GM21423 (cell line): ENCODE results near the gene IL22.
"Not testable (repeated sequence)": the region's sequence is repeated elsewhere in the genome, so short reads cannot be mapped to it uniquely, and the experiment has no call there.

Source experiments
- ATAC-seq: cut with Tn5 transposase; IDR thresholded peaks from one replicate; pipeline ENCODE4 v1.9.1; 2021; ENCODE audit warnings: mild to moderate bottlenecking, moderate library complexity; ENCODE audit not compliant: unreplicated experiment

The IL22 gene

DNA sequence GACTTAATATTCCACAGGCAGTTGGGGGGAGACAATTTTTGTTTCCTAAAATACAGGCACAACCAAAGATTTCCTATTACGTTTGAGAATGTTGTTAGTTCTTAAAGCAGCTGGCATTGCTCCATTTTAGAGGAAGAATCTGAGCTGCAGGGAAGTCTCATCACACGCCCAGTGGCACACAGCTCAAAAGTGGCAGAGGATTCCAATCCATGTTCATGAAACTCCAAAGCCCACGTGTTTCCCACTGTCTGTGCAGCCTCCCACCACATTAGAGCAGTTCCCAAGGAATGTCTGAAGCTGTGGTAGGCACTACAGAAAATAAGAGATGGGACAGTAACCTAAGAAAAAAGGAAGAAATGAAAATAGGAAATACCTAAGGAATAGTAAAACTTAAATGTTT, 21.7 kb downstream of the IL22 start:
- ATAC-seq = no peak

DNA sequence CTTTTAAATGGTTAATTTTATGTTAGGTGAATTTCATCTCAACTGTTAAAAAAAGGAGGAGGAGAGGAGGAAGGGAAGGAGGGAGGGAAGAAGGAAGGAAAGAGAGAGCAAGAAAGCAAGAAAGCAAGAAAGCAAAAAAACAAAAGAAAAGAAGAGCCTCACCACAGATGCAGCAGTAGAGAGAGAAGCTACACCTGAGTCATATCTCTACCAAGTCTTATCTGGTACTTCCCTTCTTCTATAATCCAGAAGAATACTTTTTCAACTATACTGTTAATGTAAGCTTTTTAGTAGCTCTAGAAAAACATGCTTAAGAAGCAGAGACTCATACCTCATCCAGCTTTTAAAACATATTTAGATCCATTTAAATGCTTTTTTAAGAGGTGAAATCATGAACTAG, 22.2 kb downstream of the IL22 start:
- ATAC-seq = no peak

DNA sequence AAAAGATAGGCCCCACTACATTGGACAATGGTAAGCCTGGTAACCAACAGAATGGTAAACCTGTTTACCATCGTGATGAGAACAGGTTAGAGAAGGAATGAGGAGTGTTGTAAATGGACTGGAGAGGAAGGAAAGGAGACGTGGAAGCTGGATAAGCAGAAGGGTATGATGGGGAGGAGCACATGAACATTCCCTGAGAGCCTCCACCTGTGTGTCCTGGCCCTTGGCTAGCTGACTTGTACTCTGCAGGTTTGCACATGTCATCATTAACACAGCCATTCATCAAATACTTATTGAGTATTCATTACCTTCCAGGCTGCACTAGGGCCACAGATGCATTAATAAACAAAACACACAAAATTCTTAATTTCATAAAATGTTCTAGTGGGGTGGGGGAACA, 23.4 kb downstream of the IL22 start:
- ATAC-seq = no peak

DNA sequence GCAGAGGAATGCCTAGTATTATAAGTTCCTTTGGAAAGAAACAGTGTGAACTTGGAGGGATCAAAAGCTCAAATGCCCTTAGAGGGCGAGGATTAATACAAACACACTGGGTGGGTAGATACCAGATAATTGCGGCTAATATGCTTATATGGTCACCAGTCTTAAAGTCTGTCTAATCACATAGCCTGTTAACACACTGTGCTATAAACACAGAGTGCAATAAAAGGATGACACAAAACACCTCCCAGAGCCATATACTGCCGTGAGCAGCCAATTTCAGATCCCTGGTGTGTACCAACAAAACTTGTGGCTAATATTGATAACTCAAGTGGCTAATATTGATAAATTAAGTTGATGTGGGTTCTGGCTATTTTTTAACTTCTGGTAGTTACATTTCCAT, 26.0 kb downstream of the IL22 start:
- ATAC-seq = no peak

DNA sequence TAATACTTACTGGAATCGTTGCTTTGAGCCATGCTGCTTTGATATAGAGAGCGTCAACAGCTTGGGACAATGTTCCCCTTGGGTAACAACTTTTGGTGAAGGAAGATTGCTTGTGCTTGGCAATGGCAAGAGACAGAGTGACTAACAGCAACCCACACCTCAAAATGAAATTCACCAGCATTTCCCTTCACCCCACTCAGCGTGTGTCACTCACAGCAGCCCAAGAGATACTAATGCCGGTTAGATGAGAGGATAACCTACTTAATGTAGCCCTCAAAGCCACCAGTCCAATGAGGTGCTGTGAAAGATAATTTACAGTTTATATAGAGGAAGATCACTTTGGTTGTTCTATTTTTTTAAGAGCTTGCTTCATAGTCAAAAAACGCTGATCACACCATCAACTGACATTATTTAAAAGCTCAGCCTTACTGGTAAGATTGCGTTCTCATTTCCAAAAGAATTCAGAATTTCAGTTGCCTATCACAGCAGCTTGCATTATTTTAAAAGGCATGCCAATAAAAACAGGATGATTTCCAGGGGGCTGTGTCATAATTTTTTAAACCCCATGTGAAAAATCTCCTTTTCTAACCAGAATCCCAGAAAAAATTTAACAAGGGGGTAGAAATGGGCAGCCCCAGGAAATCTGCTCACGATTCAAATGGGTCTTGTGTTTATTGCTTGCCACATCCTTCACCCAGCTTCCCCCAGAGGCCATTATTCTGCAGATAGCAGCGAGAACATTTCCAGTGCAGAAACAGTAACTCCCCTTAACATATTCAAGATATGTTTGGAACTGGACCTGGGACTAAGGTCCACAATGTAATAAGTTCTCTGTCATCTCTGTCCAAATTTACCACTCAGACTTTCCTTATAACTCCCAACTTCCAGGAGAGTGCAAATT, 27.6 kb downstream of the IL22 start, which contains the start of gene IL26:
TSS of gene IL26 (minus strand) at position 235 of the 901 bp plus-strand sequence. CDS start at position 181, 54 bp downstream.
- ATAC-seq = no peak

DNA sequence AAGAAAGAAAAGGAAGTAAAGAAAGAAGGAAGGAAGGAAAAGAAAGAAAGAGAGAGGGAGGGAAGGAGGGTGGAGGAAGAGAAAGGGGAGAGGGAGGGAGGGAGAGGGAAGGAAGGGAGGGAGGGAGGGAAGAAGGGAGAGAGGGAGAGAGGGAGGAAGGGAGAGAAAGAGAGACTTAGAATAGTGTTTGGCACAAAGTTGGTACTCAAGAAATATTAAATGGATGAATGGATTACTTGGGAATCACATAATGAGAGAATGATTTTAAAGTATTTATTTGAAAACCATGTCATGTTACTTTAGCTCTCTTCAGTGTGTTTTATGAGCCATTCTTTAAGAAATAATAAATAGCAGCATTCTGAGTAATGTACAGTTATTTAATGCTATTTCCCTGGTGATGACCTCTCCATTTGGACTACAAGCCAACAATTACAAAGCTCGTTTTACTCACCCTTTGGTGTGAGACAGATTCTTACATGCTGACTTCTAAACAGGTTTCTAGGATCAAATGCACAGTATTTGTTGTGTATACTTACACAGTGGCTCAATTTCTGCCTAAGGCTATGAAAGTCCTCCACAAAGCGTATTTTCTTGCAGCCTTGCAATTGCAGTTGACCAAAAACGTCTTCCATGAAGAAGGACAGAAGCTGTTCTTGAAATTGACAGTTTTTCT, 28.7 kb downstream of the IL22 start:
- ATAC-seq = no peak

DNA sequence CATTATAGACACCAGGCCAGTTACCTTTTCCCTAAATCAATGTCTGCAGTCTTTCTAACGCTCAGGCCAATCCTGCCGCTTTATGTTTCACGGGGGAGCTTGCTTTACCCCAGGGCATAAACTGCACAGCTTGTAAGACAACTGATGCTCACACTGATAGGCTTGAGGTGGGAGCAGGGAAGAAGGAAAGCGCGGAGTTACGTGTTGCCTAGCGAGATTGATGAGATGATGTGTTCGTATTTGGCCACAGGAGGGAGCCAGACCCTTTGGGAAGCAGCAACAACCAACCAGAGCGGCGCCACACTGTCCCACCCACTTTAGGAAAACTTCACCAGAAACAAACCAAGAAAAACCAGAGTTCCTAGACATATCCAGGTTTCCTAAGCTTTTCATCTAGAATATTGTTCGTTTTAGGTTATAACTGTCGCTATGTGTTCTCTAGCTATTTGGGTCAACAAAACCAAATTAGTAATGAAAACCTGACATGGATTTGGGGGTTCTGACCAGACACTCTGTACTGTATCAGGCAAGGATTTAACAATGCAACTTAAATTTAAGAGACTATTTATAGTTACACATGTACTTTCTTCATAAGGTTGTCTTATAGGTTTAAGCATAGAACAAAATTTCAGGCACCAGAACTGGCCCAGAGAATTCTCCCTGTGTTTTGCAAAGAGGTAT, 30.2 kb downstream of the IL22 start:
- ATAC-seq = peak; percentile 93

DNA sequence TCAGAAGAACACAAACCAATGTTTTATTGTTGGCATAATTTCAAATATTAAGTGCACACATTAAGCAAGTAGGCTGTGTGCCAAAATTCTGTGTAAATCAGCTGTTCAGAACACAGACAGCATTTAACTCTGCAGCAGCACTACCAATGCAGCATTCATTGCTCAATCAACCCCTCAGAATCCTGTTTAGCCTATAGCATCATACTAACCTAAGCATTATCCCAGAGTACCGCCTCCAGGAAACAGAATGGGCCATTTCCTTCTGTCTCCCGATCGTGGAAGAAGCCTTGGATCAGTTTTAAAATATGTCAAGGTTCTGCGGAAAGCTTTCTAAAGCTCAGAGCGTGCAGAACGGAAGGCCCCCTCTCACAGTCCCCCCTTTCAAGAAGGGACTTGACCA, 31.1 kb downstream of the IL22 start:
- no peak for ATAC-seq

DNA sequence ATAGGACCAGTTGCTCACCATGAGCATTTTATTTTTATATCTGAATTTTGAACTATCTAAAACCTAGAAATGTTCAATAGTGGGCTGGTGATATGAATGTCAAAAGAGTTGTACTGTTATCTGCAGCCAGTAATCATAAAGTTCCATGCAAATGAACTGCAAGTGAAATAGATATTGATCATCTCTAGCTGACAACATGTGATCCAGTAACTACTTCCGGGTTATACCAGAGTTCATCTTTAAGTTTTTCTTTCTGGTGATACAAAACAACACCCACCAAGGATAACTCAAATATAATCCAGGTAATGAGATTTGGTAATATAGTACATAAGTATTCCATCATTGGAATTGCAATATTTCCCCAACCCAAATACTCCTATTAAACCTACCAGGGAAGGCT, 31.9 kb downstream of the IL22 start:
- ATAC-seq = no peak

DNA sequence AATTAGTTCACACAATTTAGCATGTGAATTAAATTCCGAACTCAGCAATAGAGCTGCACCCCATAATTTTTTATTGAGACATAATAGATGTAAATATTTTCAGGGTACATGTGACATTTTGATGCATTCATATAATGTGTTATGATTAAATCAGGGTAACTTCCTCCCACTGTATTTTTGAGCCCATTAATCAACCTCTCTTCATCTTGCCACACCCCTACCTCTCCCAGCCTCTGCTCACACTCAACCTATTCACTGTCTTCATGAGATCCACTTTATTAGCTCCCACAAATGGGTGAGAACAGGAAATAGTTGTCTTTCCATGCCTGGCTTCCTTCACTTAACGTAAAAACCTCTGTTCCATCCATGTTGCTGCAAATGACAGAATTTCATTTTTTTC, 42.5 kb downstream of the IL22 start:
- no peak for ATAC-seq

DNA sequence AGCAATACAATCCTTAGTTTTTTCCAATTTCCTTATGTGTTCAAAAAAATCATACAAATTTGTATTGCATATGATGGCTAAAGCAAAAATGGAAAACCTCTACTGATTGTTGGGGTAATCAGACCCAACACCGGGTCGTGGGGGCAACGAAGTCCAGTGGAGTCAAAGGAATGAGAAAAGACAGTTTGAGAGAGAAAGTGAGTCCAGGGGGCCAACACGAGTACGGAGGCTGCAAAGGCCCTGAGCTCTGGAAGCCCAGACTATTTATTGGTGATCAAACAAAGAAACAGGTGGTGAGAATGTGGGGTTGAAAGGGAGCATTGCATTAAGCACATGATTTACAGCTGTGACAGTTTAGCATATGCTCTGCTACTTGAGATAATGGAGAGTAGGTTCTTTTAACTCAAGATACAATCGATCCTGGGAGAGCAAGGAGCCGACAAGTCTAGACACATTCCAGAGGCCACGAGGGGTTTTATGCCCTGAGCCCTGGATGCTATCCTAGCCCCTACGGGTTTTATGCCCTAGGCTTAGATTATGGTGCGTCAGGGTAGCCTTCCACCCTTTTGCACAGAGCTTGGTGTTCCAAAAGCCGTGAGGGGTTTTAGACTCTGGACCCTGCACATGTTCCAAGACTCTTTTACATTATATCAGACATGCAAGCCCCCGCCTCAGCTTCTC, 44.2 kb downstream of the IL22 start:
- ATAC-seq = not testable (repeated sequence)

DNA sequence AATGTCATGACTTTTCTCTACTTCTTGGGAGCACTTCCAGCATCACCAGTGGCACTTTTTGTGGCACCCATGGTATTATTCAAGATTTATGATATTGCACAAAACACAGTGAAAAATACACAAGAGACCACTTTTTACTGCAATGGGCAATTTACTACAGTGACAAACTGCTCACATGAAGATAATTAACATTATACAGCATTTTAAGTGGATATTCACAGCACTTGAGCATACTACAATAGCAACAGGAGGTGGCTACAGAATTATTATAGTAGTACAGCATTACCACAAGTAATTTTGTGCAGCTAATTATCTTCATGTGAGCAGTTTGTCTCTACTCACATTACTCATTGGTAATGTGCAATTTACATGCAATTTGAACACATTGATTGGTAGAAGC, 46.1 kb downstream of the IL22 start:
- no peak for ATAC-seq

DNA sequence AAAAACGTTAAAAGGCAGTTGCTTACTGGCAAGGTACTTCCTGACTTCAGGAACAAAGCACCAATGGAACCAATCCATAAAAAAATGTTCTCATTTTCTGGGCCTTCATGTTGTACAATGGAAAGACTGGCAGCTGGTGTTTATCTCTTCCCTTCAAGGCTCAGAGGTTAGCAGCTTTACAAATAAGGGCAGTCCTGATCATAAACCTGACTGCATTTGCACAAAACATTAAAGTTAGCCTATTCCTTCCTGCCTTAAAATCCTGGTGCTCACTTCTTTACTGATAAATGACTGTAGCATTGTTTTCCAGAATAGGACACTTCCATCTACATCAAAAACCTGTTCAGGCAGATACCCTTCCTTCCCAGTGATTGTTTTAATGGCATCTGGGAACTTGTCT, 47.0 kb downstream of the IL22 start:
- no peak for ATAC-seq

DNA sequence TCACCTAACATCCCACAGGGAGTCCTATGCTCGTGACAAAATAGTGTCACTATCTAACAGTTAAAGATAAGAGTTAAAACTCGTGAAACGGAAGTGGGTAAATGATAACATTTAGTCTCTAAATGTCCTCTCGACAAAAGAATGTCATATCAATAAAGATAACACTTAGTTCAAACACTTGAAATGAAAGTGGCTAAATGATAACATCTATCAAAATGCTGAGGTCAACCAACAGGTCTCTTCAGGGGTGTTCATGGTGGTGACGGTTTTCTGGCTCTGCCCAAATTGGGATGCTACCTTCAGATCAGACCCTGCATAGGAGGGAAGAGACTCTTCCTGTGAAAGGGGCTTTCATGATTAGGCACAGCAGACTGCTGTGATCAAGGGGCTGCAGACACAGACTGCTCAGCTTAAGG, 49.9 kb downstream of the IL22 start:
- ATAC-seq = no peak

DNA sequence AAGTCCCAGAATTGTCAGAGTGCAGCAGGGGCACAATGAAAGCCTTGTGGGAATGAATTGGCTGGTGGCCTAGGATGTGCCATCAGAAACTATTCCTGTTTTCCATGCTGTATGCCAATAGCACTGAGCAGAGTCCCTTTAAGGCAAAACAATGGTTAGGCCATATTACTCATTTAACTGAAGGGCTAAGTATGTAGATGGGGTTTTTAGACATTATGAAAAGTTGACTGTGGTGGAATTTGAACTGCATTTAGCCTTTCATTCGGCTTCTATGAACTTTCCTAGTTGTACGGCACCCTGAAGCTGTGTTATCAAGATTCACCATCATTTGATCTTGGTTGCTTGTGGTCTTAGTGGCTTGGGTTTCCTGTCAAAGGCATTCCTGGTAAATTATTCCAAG, 52.5 kb downstream of the IL22 start:
- no peak for ATAC-seq

DNA sequence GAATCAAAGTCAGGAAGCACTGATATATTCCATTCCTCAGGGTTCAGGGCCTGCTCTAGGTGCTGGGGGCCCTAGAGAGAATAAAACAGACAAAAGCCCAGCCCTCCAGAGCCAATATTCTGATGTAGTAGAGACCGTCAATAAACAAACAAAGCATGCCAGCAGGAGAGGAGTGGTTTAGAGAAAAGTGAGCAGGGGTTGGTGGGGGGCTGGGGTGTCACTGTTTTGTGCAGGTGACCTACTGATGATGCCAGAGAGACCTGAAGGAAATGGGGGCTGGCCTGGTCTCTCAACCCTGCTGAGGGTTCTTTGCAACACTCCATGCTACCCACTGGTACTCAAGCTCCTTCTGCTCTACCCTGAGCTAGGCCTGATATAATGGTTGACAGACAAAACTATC, 54.3 kb downstream of the IL22 start:
- no peak for ATAC-seq

DNA sequence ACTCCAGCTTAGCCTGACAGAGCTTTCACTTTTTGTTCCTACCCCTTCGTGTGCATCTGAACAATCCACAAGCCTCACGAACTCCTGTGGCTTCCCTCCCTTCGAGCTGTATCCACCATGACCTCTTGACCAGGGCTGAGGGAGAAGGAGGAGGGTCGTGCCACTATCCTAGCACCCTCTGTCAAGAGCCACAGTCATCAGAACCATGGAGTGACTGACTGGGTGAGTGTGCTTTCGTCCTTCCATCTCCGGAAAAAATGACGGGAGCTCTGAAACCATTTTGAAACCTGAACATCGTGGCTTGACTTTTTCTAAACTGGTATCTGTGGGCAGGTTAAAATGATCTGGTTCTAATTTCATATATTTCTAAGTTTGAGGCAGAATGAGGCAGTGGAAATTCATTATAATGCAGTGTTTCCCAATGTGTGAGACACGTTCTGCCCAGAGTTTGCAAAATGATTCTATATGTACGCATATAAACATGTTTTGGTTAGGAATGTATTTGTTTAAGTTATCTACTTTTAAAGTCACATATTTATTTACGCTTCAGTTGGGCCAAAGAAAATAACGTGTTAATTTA, 54.8 kb downstream of the IL22 start:
- ATAC-seq = no peak
